HCT116 (cell line): ENCODE data around the gene CRTC3. TPM values are rescaled to one million over a fixed set of nuclear protein-coding genes. Genes with fewer than 3 reads are reported as not detected.

ENCODE experiments used
- ATAC-seq: fragments of 200-7000 bp; cut with Tn5 transposase; 2 replicates; pipeline ENCODE4 v1.9.1; 2020; ENCODE audit warnings: mild to moderate bottlenecking, moderate library complexity
- BruUV-seq: library from RNA; stranded (reverse); fragments of 400-500 nt; replicated peaks from 2 replicates; lab custom pipeline; 2021; lab: Mats Ljungman, UMichigan
- CTCF ChIA-PET: fragments of 300-600 bp; sonication (Branson Sonifier 250); formaldehyde crosslinking; loops from one replicate; lab custom pipeline; 2021; ENCODE audit warnings: antibody characterized with exemption; lab: Charles Lee
- POLR2A ChIA-PET: fragments of 300-600, 350-600 bp; sonication (Branson Sonifier 250); formaldehyde crosslinking; loops from one replicate; lab custom pipeline; 2021; ENCODE audit warnings: antibody characterized with exemption; lab: Charles Lee
- RAD21 ChIA-PET, 2 experiments: fragments of 300-600 bp; sonication (Branson Sonifier 250); formaldehyde crosslinking; loops; one replicate each; lab custom pipeline; 2023; ENCODE audit warnings: low total read pairs in 2 of 2; ENCODE audit not compliant: uncharacterized antibody in 2 of 2, unreplicated experiment in 2 of 2, low non-redundant PET in 1 of 2; lab: Charles Lee
- DNase-seq: peaks from one replicate; pipeline ENCODE4 v3.0.0-alpha.2; 2010; ENCODE audit warnings: low read depth, low spot score
- H2AFZ ChIP-seq: fragments of 200-600 bp; shearing (Covaris generic), sonication (generic); 2 replicates; pipeline ENCODE4 v1.6.1; 2017; ENCODE audit warnings: low read depth, mixed run types, mixed read lengths, antibody characterized with exemption, low read length; ENCODE audit not compliant: poor library complexity, severe bottlenecking
- H3K27ac ChIP-seq: 2 replicates; pipeline ENCODE4 v1.5.1; 2012; ENCODE audit warnings: low read depth, low read length
- H3K27me3 ChIP-seq: fragments of 200-600 bp; sonication (generic); 2 replicates; pipeline ENCODE4 v1.6.1; 2016; ENCODE audit warnings: mixed run types, low read length, mixed read lengths; ENCODE audit not compliant: insufficient read depth
- H3K36me3 ChIP-seq, 2 experiments: fragments of 200-500 bp in 1 of 2; fragments of 200-600 bp in 1 of 2; sonication (Bioruptor generic) in 1 of 2; sonication (generic) in 1 of 2; 2 replicates each; pipeline versions ENCODE4 v1.5.1 to v1.6.1; 2014 to 2016; ENCODE audit warnings: low read length in 2 of 2, inconsistent platforms in 1 of 2, mixed read lengths in 1 of 2, mixed run types in 1 of 2; ENCODE audit not compliant: insufficient read depth in 2 of 2, control insufficient read depth in 1 of 2
- H3K4me1 ChIP-seq, 2 experiments: fragments of 200-600 bp in 1 of 2; sonication (generic) in 1 of 2; 2 replicates each; pipeline versions ENCODE4 v1.5.1 to v1.6.1; 2012 to 2017; ENCODE audit warnings: low read length in 2 of 2, inconsistent platforms in 1 of 2, mild to moderate bottlenecking in 1 of 2, mixed read lengths in 1 of 2, mixed run types in 1 of 2, moderate library complexity in 1 of 2; ENCODE audit not compliant: insufficient read depth in 2 of 2, control insufficient read depth in 1 of 2
- H3K4me2 ChIP-seq: fragments of 200-600 bp; sonication (generic); 2 replicates; pipeline ENCODE4 v1.6.1; 2017; ENCODE audit warnings: mixed run types, low read length, mixed read lengths
- H3K4me3 ChIP-seq, 2 experiments: fragments of 200-600 bp in 1 of 2; sonication (generic) in 1 of 2; replicated peaks in 1 of 2; 2 replicates each; pipeline ENCODE4 v1.5.1; 2011 to 2016; ENCODE audit warnings: low read length in 2 of 2, control low read depth in 1 of 2, low read depth in 1 of 2, mild to moderate bottlenecking in 1 of 2, mixed read lengths in 1 of 2, mixed run types in 1 of 2
- H3K79me2 ChIP-seq: fragments of 200-600 bp; sonication (generic); 2 replicates; pipeline ENCODE4 v1.6.1; 2017; ENCODE audit warnings: mild to moderate bottlenecking, mixed run types, low read length, moderate library complexity, mixed read lengths; ENCODE audit not compliant: insufficient read depth
- H3K9ac ChIP-seq: fragments of 200-600 bp; sonication (generic); 2 replicates; pipeline ENCODE4 v1.6.1; 2016; ENCODE audit warnings: low read length, mixed read lengths
- H3K9me2 ChIP-seq: fragments of 200-600 bp; sonication (generic), shearing (Covaris generic); 2 replicates; pipeline ENCODE4 v1.6.1; 2017; ENCODE audit warnings: mixed run types, mild to moderate bottlenecking, moderate library complexity; ENCODE audit not compliant: insufficient read depth
- H3K9me3 ChIP-seq, 2 experiments: fragments of 200-500 bp in 1 of 2; fragments of 200-600 bp in 1 of 2; sonication (Bioruptor generic) in 1 of 2; sonication (generic) in 1 of 2; 2 replicates each; pipeline ENCODE4 v1.6.1; 2014 to 2017; ENCODE audit warnings: low read length in 2 of 2, mixed read lengths in 2 of 2, inconsistent platforms in 1 of 2, low read depth in 1 of 2, mild to moderate bottlenecking in 1 of 2, mixed run types in 1 of 2, moderate library complexity in 1 of 2; ENCODE audit not compliant: control insufficient read depth in 1 of 2, insufficient read depth in 1 of 2
- H4K20me1 ChIP-seq: fragments of 200-600 bp; sonication (generic), shearing (Covaris generic); 2 replicates; pipeline ENCODE4 v1.6.1; 2017; ENCODE audit warnings: mixed run types, mild to moderate bottlenecking, moderate library complexity; ENCODE audit not compliant: insufficient read depth
- CBX3 ChIP-seq: IDR thresholded peaks from 2 replicates; pipeline ENCODE4 v1.6.1; 2012; ENCODE audit warnings: low read depth
- CEBPB ChIP-seq: IDR thresholded peaks from 2 replicates; pipeline ENCODE4 v1.6.1; 2012; ENCODE audit warnings: low read depth
- CTCF ChIP-seq, 3 experiments: fragments of 200-600 bp in 1 of 3; sonication (generic) in 1 of 3; IDR thresholded peaks in 2 of 3; conservative IDR thresholded peaks in 1 of 3; 2 replicates each; pipeline ENCODE4 v1.5.1; 2012 to 2017; ENCODE audit warnings: low read depth in 2 of 3, low read length in 2 of 3, antibody characterized with exemption in 1 of 3, borderline replicate concordance in 1 of 3, control low read depth in 1 of 3, mild to moderate bottlenecking in 1 of 3, mixed read lengths in 1 of 3, mixed run types in 1 of 3, moderate library complexity in 1 of 3; ENCODE audit not compliant: insufficient read depth in 1 of 3
- ELF1 ChIP-seq: IDR thresholded peaks from 2 replicates; pipeline ENCODE4 v1.6.1; 2012; ENCODE audit warnings: low read depth, borderline replicate concordance
- EZH2 ChIP-seq: fragments of 200-600 bp; sonication (generic); IDR thresholded peaks from 2 replicates; pipeline ENCODE4 v1.6.1; 2017; ENCODE audit warnings: antibody characterized with exemption, mixed run types
- FOSL1 ChIP-seq: IDR thresholded peaks from 2 replicates; pipeline ENCODE4 v1.6.1; 2012; ENCODE audit warnings: low read depth
- MAX ChIP-seq: IDR thresholded peaks from 2 replicates; pipeline ENCODE4 v1.6.1; 2012
- POLR2A ChIP-seq: IDR thresholded peaks from 2 replicates; pipeline ENCODE4 v1.7.0; 2011; ENCODE audit warnings: borderline replicate concordance; ENCODE audit not compliant: insufficient read depth, insufficient read length; ENCODE audit errors: extremely low read depth
- RAD21 ChIP-seq: IDR thresholded peaks from 2 replicates; pipeline ENCODE4 v1.6.1; 2012; ENCODE audit warnings: low read depth, mild to moderate bottlenecking
- SRF ChIP-seq: IDR thresholded peaks from 2 replicates; pipeline ENCODE4 v1.6.1; 2012; ENCODE audit warnings: low read depth
- YY1 ChIP-seq: IDR thresholded peaks from 2 replicates; pipeline ENCODE4 v1.6.1; 2011; ENCODE audit warnings: low read length, low read depth, moderate library complexity, mild to moderate bottlenecking; ENCODE audit not compliant: insufficient replicate concordance; ENCODE audit errors: extremely low read depth
- ZBTB33 ChIP-seq: IDR thresholded peaks from 2 replicates; pipeline ENCODE4 v1.6.1; 2011; ENCODE audit warnings: mild to moderate bottlenecking, low read length, moderate library complexity; ENCODE audit not compliant: insufficient replicate concordance; ENCODE audit errors: extremely low read depth
- intact Hi-C: fragments of 100-400 bp; cut with micrococcal nuclease; formaldehyde crosslinking; loops from 2 replicates; pipeline ENCODE4 v1.10.0; 2022
- total RNA-seq: library from RNA; stranded (reverse); gene quantifications from one replicate; pipeline ENCODE4 v1.2.1, GENCODE V29; 2021; ENCODE audit not compliant: unreplicated experiment

CRTC3 gene
- total RNA-seq, 1 experiment from 2014 or later = 20.7 TPM

DNA sequence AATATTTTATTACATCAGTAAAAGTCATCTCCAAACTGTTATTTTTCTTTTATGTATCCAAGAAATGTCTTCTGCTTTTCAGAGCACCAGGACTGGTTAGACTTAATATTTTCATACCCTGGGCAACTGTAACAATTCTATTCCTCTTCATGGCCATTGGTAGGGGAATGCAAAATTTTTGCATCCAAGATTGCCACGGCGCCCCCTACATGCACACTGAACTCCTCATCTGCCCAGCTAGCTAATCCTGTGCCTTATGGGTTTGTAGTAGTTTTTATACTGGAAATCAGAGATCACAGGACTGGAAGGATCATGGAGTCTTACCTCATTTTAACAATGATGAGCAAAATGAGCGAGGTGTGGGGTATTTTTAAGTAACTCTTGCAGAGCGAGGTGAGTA is 74.2 kb downstream of the CRTC3 start:
- intact Hi-C loops = no loop called here
- CTCF ChIA-PET = interaction anchor here (1.0 to 1.8 kb wide), 4 partner anchors 12 to 284 kb away, joined by 3 to 4 read pairs (median 4); no protein-coding TSS in a partner anchor

More for the DNA sequence above, 74.2 kb downstream of the CRTC3 start:
- Histone ChIP-seq H3K4me3 (no peak overlapping the region), H3K9me3 (no peaks in the 10 kb centered on the region), H3K36me3 (no peaks in the 10 kb centered on the region), H3K79me2 (no peaks in the 10 kb centered on the region), H3K9ac (no peak overlapping the region), H2AFZ (no peak overlapping the region), H3K9me2 (no peaks in the 10 kb centered on the region), H3K4me1 (no peaks in the 10 kb centered on the region), H3K27ac (no peak overlapping the region), H3K4me2 (no peak overlapping the region), H3K27me3 (no peaks in the 10 kb centered on the region), H4K20me1 (no peaks in the 10 kb centered on the region)
- RAD21 ChIA-PET = no interaction called here
- peak; percentile 69 for ATAC-seq
- no TSS peak for BruUV-seq
- POLR2A ChIA-PET = no interaction called here
- no peak for DNase-seq
- TF ChIP-seq SRF = no peak
- TF ChIP-seq CTCF (IDR thresholded peaks at IDR 0.05 in 2 of 3, conservative IDR thresholded peaks at IDR 0.05 in 1 of 3; ENCODE audit: borderline replicate concordance in 1 of 3, insufficient read depth in 1 of 3, low read depth in 2 of 3, low read length in 2 of 3) = peak; percentile 30 to 57 (median 55); a peak in 5 of 6 replicates
- TF ChIP-seq EZH2 = no peak
- TF ChIP-seq CBX3 = no peak
- no peak for TF ChIP-seq CEBPB
- TF ChIP-seq MAX = no peak
- TF ChIP-seq YY1 = no peak
- TF ChIP-seq RAD21 = peak; percentile 37
- no peak for TF ChIP-seq POLR2A
- no peak for TF ChIP-seq ZBTB33
- no peak for TF ChIP-seq FOSL1
- TF ChIP-seq ELF1 = no peak
